ENCODE data around the gene CIC. TPM values are rescaled to one million over a fixed set of nuclear protein-coding genes. Genes with fewer than 3 reads are reported as not detected.

The CIC gene
- total and polyA plus RNA-seq, 2 of the 13 experiments (the other 11 are each of a cell fraction or from before 2014, with no cell fraction given), result 5.9 to 8.0 TPM

GRCh38 chr19:42313096-42313839, 44.2 kb downstream of the CIC start, which contains the start of gene TMEM145 (continued):
- TF ChIP-seq MXD4 (CRISPR knock-in tag; IDR thresholded peaks at IDR 0.05), result 0 out of 2 replicates have a peak, but pooled peaks have one; percentile 23
- no peak for TF ChIP-seq ZFY (CRISPR knock-in tag; IDR thresholded peaks at IDR 0.05)
- 0 out of 2 replicates have a peak, but pooled peaks have one; percentile 15 for TF ChIP-seq KDM5B (CRISPR knock-in tag; IDR thresholded peaks at IDR 0.05; ENCODE audit: borderline replicate concordance)
- TF ChIP-seq ZNF446 (CRISPR knock-in tag; IDR thresholded peaks at IDR 0.05), result peak; percentile 83
- TF ChIP-seq PHB2 (IDR thresholded peaks at IDR 0.05; ENCODE audit: partially characterized antibody), result no peak
- TF ChIP-seq ZFX (CRISPR knock-in tag; IDR thresholded peaks at IDR 0.05; ENCODE audit: low read depth), result 0 out of 2 replicates have a peak, but pooled peaks have one; percentile 21
- TF ChIP-seq KMT2A (CRISPR knock-in tag; IDR thresholded peaks at IDR 0.05), result no peak
- TF ChIP-seq ESRRA (CRISPR knock-in tag; IDR thresholded peaks at IDR 0.05; ENCODE audit: low read depth), result 0 out of 2 replicates have a peak, but pooled peaks have one; percentile 30
- TF ChIP-seq MIER2 (CRISPR knock-in tag; IDR thresholded peaks at IDR 0.05), result peak; percentile 88
- TF ChIP-seq HNF1B (CRISPR knock-in tag; IDR thresholded peaks at IDR 0.05), result no peak
- no peak for TF ChIP-seq JUND (CRISPR knock-in tag; IDR thresholded peaks at IDR 0.05)
